NCI-H2196 (cell line): ENCODE measurements around the gene ZBTB2.
"Not testable (repeated sequence)": the region's sequence is repeated elsewhere in the genome, so short reads cannot be mapped to it uniquely, and the experiment has no call there.

Experiments used
- DNase-seq: peaks from one replicate; lab custom pipeline; 2025; ENCODE audit not compliant: unreplicated experiment; lab: John Stamatoyannopoulos, UW

The ZBTB2 gene

DNA sequence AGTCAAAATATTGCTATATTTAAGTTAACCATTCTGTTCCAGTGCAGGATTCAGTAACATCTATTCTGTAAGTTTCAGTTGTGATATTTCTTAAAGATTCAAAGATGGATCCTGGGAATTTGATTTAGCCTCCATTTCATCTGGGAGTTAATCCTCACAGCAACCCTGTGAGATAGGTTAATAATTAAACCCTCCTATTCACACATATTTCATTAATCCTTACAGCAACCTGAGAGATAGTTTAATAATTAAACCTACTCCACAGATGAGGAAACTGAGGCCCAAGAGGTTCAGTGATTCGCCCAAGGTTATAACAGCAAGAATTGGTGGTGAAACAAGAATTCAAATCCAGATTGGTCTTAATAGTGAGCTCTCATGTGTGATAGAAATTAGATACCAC lies 10.9 kb upstream of the ZBTB2 start:
- no peak for DNase-seq

DNA sequence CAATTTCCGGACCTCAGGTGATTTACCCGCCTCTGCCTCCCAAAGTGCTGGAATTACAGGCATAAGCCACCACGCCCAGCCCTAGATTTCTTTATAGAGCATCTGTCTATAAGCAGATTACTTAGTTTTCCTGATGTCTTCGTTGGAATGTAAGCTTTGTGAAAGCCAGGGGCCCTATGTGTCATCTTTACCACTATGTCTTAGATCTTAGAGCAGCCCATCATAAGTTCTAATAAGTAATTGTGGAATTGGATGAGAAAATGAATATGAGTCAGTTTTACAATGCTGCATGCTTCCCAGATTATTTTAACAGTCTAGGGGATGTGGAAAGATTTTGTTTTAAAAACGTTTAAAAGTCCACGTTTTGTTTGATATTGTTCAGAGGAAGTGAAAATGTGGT lies 9.1 kb upstream of the ZBTB2 start:
- DNase-seq: no peak

DNA sequence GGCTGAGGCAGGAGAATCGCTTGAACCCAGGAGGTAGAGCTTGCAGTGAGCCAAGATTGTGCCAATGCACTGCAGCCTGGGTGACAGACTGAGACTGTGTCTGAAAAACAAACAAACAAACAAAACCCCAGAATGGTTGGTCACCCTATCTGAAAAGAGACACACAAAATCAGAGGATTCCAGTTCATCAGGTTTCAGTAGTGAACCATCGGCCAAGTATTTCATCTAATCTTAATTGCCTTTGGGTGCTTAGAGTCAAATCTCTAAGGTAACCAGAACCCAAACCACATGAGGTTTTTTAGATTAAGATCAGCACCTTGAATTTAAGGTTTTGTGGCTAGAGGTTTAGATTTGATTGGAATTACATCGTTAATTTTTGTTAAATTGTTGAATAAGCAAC lies 8.3 kb upstream of the ZBTB2 start:
- peak; percentile 28 for DNase-seq

DNA sequence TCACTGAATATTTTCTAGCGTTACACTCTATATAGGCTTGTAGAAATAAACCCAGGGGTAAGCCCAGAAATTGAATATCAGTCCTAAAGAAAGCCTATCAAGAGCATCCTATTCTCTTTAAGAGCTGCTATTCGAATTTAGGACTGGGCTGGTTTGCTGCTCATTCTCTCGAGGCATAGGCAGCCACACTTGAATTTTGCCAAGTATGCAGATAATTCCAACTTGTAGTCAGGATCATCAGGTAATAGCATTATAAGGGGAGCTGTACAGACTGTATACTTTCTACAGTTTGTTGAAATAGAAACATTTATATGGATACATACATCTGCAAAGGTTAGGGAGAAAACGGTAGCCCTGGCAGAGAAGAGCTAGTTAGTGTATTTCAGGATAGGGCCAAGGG lies 2.1 kb upstream of the ZBTB2 start:
- no peak for DNase-seq

DNA sequence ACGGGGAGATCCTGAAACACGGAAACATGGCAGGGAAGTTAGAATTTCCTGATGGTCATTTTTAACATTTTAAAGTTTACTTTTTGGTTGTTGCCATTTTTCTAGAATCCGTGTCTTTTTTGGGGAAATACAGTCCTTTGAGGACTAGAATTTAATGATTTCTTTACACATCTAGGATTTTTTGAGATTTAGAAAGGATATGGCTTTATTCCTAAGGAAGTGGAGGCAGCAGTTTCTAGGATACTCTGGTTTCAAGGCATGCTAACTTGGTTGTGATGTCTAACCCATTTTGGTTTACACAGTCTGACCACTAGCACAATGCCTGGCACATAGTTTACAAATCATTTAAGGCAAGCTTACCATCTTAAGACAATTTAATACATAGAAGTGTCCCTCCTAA lies 1.1 kb upstream of the ZBTB2 start:
- no peak for DNase-seq

DNA sequence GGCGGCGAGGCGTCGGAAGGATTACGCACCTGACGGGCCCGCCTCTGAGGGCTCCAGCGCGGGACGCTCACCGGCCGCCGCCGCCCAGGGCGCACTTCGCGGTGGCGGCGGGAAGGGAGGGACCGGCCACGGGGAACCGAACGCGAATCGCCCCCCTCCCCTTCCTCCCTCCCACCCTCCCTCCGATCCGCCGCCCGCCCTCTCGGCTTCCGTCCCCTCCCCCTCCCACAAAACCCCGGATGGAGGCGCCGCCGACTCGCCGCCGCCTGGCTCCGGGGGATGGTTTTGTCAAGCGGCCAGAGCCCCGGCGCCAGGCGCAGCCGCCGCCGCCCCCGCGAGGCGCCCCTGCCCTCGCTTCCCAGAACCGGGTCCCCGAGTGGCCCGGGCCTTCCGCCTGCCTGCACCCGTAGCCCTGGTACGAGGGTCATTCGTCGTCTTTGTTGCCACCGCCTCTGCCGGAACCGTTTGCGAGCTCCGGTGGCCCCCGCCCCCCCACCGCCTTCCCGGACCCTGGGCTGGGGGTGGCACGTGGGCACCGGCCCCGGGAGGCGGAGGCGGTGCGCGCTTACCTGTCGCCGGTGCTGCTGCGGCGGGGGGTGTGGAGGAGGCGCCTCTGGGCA lies 398 bp downstream of the ZBTB2 start:
- peak; percentile 77 for DNase-seq

DNA sequence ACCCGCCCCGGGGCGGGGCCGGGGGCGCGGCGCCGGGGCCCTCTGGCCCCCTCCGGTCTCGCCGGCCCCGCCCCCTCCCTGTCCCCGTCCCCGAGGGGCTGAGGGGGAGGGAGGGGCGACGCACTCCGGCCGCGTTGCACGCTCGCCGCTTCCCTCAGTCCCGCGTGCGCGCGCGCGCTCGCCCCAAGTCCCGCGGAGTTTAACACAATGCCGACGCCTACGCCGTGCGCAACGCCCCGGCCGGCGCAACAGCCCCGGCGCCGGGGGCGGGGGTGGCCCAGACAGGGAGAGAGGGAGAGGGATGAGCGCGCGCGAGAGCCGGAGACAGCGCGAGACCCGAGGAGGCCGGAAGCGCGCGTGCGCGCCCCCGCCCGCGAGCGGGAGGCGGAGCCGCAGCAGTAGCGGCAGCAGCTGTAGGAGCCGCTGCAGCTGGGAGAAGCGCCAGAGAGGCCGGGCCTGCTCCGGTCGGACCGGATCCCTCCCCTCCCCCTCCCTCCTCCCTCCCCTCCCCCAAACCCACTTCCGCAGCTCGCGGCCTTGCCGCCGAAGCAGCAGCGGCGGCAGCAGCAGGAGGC lies 996 bp downstream of the ZBTB2 start:
- DNase-seq: peak; percentile 99

DNA sequence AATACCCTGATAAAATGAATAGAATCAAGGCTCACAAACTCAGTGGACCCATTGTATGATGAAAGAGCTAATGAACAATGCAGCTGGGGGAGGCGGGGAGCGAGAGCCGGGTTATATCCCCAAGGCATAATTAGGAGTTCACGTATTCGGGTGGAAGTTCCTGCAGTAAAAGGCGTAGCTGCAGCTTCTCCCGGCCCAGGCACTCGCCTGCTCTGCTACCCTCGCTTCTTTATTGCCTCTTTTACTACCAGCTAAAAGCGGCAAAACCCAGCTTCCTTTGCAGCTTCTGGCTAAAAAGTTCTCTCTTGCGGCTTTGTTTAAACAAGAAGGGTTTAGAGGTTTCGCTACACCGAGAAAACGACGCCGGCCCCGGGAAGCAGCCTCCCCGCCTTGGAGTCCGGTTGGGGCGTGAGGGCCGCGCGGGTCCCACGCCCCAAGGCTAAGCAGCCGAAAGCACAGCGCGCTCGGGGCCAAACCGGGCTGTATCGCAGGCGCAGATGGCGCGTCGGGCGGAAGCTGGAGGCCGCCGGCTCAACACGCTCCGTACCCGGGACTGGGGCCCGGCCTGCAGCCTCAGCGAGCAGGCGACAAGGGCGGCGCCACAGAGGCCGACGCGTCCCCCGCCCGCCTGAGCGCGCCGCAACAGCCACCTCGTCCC lies 1.6 kb downstream of the ZBTB2 start:
- DNase-seq: no peak

DNA sequence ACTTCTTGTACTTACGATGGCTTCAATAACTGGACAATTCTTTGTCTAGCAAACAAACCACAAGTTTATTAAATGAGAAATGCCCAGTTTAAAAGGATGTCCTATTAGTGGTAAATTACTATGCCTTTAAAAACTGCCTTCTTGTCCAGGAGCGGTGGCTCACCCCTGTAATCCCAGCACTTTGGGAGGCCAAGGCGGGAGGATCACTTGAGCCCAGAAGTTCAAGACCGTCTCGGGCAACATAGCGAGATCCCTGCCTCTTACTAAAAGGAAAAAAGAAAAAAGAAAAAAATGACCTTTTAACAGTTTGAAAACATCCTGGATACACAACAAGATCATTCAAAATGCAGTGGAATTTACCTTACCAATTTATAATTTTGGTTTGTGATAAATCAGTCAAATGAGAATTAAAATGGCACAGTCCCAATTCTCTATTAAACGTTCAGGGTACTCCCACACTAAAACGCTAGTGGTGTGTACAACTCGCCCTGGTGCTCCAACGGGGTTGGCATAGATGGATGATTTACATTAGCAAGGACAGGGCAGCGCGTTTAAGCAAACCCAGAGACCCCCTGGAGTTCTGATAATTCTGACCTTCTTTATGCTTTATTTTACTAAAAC lies 2.3 kb downstream of the ZBTB2 start:
- no peak for DNase-seq

DNA sequence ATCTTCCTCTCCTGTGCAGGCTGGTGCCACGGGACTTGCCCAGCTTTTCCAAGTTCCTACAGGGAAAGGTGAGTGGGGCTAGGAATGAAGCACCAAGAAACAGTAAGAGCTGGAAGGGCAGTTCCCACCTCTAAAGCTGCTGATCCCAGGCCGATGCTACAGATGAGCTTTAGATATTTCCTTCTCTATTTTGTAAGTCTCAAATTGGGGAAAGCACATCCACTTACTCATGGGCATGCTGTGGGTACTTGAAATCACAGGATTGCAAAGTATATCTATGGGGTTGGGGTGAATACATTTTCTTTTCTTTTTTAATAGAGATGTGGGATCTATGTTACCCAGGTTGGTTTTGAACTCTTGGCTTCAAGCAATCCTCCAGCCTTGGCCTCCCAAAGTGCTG lies 3.1 kb downstream of the ZBTB2 start:
- no peak for DNase-seq

DNA sequence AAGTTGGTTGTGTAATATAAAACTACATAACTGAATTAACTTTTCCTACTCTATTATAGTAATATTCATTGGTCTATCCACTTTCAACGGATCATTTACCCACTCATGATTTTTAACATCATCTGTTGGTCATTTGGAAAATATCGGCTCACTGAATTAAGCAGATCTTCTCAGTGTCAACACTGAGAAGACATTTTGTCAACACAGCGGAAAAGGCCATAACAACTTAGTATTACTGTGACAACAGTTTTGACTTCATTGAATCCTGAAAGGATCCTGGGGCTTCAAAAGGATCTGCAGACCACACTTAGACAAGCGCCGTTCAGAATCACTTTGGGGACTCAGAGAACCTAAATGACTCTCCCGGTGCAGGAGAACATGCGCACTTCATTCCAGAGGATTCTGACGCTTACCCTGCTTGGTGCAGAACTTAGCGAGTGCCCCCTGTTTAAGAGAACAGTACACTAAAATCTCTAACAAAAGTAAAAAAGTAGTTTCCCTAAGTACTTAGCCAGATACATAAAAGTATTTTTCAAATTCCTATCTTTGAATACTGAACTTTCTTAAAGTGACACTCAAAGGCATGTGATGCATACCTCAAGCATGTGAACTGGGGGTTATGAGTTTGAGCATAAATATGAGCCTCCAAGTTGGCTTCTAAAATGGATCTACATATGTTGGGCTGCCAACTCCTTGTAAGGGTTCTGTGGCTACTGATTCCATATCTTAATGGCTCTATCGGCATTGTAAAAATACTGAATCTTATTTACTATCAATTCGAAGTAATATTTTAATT lies 4.0 kb downstream of the ZBTB2 start:
- no peak for DNase-seq

DNA sequence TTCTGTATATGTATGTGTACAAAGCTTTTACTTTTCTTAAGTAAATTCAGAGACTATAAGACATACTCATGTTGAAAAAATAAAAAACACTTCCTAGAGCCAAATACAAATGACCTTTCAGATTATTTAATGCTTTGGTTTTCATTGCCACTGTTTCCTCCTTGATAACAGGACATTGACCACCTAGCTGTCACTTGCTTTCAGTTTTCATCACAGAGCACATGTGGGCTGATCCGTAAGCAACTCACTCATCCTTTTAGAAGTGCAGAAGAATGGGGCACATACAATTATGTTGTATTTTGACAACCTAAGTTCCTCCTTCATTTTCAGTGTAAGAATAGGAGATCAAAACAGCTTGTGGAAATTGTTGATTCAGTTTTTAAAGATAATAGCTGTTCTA lies 6.2 kb downstream of the ZBTB2 start:
- DNase-seq: no peak

DNA sequence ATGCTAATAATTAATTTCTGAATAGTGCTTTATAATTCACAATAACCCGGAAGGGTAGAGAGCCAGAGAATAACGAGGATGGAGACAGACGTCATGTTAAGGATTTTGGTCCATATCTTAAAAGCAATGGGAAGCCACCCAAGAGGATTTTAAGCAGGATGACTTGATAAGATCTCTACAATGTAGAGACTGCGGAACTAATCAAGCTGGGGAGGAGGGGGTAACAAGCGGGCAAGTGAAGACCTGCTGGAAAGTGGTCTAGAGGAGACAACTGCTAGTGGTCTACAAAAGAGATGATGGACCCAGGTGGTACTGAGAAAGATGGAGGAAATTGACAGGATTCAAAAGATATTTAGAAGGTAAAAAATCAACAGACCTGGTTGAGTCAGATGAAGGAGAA lies 7.2 kb downstream of the ZBTB2 start:
- DNase-seq: no peak

DNA sequence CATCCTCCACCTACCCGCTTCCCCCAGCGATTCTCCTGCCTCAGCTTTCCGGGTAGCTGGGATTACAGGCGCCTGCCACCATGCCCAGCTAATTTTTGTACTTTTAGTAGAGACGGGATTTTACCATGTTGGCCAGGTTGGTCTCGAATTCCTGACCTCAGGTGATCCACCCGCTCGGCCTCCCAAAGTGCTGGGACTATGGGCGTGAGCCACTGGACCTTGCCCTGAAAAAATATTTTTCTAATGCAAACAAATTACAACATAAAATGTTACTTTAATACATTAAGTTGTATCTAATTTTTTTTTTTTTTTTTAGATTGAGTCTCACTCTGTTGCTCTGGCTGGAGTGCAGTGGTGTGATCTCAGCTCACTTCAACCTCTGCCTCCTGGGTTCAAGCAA lies 8.7 kb downstream of the ZBTB2 start:
- not testable (repeated sequence) for DNase-seq

DNA sequence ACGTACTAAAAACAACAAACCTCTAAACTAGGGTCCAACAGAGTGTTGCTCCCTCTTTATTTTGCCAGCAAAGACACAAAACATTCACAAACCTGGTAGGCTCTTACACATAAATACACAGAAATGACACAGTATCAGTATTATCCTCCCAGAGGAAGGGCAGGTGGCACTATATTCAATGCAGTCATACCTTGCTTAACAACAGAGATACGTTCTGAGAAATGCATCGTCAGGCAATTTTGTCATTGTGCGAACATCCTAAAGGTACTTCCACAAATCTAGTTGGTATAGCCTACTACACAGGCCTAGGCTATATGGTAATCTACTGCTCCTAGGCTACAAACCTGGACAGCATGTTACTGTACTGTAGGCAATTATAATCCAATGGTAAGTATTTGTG lies 9.6 kb downstream of the ZBTB2 start:
- DNase-seq: no peak

DNA sequence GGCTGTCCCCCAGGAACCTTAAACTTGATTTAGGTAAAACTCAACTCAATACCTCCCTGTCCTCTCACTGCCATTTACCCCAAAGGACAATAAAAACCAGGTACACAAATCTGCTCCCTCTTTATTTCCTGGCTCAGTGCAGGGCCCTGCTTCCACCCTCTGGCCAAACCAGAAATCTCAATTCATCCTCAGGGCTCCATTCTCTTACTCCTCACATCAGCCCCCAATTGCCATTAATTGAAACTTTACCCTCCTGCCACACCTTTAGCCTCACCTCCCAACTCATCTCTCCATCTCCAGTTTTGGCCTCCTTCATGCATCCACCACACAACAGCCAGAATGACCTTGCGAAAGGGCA lies 10.5 kb downstream of the ZBTB2 start:
- DNase-seq: no peak

DNA sequence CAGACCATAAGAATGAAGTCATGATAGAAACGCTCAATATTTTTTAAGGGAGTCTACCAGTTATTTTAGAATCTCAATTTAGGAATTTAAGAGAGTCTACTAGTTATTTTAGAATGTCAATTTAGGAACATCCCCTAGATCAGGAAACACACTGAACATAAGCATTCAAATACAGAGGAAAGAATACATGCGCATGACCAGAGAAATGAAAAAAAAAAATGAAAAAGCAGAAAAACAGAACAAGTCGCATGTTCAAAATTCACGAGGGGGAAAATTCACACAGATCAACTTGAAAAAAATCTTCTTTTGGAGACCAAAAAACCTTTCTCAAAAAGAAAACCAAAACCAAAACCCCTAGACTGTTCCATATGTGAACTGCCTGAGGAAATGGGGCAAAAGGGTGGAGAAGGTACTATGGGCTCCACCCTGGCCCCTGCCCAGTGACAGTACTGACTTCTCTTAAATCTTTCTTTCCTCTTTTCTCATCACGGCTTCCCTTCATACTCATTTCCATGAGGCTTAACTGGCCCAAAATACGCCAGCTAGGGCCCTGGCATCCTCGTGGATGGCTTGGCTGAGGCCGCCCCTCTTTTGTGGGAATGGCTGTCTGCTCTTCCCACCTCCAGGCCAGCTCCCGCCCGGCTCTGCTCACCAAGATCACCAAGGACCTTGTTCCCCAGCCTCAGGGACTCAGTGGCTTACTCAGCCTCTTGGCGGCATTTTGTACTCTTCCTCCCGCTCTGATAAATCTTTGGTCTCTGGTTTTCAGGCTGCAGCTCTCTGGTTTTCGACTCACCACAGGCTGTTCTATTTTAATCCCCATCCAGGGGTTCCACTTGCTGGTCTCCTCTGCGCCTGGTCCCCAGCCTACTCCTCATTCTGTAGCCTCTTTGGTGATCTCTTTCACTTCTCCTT lies 11.2 kb downstream of the ZBTB2 start:
- no peak for DNase-seq

DNA sequence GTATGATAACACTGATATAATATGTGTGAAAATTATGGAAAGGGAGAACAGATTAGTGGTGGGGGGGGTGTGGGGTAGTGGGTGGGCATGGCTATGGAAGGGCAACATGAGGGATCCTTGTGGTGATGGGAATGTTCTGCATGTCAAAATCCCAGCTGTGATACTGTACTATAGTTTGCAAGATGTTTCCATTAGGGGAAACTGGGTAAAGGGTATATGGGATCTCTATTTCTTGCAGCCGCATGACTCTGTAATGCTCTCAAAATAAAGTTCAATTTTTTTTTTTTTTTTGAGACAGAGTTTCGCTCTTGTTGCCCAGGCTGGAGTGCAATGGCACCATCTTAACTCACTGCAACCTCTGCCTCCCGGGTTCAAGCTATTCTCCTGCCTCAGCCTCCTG lies 14.3 kb downstream of the ZBTB2 start:
- DNase-seq: no peak

DNA sequence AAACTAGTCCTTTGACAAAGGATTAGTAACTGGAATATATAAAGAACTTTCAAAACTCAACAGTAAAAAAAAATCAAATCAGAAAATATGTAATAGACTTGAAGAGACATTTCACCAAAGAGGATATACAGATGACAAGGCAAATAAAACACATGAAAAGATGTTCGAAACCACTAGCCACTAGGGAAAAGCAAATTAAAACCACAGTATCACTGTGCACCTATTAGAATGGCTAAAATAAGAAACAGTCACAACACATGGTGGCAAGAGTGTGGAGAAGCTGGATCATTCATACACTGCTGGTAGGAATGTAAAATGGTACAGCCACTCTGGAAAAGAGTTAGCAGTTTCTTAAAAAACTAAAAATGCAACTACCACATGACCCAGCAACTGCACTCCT lies 14.9 kb downstream of the ZBTB2 start:
- DNase-seq: no peak

DNA sequence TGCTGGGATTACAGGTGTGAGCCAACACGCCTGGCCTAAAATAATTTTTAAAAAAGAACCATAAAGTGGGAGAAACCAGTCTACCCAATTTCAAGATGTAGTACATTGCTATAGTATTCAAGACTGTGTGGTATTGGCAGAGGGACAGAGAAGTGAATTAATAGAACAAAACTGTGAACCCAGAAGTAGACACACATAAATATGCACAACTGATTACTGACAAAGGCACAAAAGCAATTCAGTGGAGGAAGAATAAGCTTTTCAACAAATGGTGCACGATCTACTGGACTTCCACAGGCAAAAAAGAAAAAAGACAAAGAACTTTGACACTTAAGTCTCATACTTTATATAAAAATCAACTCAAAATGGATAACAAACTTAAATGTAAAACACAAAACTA lies 15.5 kb downstream of the ZBTB2 start:
- no peak for DNase-seq
